GM12872 (cell line): ENCODE results near the gene TP63.

Experiments used
- TF ChIP-seq, protein P1 (sequence below): IDR thresholded peaks from 3 replicates; pipeline ENCODE4 v1.5.1; 2011; ENCODE audit warnings: low read depth, mild to moderate bottlenecking, low read length, moderate library complexity; ENCODE audit not compliant: insufficient read depth

TP63 gene

DNA sequence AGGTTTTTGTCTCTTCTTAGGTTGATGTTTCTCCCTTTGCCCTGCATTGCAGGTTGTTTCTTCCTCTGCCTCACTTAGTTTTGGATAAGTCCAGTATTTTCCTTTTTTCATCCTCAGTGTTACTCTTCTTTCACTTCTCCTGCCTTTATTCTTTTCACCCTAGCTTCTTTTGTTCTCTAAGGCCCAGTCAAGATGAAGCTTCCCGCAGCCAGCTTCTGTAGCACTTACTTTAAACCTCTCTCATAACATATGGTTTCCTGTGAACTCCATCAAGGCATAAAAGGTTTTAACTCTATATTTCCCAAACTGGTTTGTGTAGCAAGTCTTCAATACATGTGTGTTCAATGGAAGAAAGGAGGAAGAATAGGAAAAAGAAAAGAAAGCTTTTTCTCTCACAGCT lies 54.1 kb downstream of the TP63 start:
- TF ChIP-seq, protein P1, sequence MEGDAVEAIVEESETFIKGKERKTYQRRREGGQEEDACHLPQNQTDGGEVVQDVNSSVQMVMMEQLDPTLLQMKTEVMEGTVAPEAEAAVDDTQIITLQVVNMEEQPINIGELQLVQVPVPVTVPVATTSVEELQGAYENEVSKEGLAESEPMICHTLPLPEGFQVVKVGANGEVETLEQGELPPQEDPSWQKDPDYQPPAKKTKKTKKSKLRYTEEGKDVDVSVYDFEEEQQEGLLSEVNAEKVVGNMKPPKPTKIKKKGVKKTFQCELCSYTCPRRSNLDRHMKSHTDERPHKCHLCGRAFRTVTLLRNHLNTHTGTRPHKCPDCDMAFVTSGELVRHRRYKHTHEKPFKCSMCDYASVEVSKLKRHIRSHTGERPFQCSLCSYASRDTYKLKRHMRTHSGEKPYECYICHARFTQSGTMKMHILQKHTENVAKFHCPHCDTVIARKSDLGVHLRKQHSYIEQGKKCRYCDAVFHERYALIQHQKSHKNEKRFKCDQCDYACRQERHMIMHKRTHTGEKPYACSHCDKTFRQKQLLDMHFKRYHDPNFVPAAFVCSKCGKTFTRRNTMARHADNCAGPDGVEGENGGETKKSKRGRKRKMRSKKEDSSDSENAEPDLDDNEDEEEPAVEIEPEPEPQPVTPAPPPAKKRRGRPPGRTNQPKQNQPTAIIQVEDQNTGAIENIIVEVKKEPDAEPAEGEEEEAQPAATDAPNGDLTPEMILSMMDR = no peak

DNA sequence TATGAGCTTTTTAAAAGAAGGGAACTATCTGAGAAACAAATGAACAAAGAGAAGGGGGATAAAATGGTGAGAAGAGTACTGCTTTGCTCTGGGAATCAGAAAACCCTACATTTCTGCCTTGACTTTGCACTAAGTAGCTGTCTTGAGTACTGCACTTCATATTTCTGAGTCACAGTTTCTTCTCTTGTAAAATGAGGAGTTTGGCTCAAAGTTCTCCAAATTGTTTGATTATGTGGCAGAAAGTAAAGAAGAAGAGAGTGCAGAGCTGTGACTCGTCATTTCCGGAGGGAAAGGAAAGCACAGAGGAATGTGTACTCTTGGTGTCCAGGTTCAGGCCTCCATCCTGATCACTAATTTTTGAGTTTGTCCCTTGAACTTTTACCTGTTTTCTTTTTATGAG lies 54.7 kb downstream of the TP63 start:
- TF ChIP-seq, protein P1 = no peak

DNA sequence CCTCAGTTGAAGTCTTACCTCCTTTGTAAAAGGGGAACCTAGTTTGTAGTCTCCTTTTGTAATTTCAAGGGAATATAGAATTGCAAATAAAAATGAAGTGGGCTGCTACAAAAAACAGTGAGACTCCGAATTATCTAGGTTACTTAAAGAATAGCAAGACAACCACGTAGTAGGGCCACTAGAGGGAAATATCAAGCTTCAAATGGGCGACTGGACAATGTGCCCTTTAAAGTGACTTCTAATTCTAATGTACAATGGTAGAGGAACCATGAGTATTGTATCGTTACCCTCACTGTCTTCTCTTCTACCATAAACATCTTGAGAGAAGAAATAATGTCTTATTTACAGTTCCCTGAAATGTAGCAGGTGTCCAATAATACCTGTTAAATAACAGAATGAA lies 56.3 kb downstream of the TP63 start:
- TF ChIP-seq, protein P1 = no peak

DNA sequence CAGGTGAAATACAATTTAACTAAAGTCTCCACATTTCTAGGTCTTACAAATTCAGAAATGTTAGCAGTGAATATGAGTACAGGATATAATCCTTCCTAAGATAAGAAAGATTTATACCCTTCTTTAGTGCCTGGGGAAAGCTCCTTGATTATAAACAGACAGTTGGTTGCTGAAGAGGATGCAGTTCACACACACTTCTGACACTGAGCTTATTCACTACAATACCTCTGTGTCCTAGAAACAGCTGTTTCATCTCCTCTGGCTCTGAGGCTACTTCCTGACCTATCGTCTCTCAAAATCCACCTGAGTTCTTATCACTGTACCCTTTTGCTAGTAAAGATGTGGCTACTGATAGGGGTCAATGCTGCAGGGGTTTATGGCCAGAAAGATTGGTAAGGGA lies 57.1 kb downstream of the TP63 start:
- TF ChIP-seq, protein P1 = no peak

DNA sequence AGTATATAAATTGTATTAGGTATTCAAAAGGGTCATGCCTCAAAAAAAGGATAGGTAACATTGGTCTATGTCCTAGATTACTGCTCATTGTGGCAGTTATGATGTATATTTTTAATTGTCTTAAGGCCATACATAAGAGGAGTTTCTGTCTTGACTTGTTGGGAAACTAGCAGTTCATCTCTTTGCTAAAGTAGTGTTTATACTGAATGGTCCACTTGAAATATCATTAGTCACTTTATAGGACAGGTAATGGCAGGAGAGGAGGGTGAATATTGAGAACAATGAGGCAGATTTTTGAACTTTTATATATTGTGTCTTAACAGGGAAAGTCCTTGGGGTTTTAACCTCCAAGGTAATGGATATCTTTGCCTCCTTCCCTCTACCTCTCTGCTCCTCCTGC lies 58.4 kb downstream of the TP63 start:
- TF ChIP-seq, protein P1 = no peak

DNA sequence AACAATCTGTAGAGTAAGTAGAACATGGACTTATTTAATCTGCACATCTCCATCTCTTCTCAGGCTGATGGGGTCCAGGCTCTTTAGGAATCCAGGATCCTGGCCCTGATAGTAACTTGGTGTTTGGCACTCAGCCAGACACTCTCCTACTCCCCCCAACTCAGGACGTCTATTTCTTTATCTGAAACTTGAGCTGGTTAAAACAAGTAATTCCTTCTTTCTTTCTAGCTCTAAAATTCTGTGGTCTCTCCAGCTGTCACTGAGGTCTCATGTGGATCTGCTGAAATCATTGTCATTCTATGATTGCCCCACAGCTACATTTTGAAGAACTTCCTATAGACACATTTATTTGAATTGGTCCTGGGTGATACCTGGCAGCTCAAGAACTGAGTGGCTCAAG lies 59.0 kb downstream of the TP63 start:
- TF ChIP-seq, protein P1 = no peak

DNA sequence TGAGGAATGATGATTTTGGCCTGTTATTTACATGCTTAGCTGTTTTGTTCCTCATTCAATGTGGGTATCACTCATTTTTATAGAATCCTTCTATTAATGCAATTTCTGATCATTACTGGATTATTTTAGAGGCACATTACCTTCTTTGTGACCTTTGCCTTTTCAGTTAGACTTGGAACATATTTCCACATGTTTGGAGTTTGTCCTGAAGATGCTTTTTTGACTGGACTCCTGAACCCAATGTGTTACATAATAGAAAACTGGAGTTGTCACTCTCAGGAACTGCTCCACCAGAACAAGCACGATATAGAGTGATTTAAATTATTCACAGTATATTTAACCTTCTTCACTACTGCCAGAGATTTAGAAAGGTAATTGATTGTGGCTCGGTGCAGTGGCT lies 59.5 kb downstream of the TP63 start:
- TF ChIP-seq, protein P1 = no peak

DNA sequence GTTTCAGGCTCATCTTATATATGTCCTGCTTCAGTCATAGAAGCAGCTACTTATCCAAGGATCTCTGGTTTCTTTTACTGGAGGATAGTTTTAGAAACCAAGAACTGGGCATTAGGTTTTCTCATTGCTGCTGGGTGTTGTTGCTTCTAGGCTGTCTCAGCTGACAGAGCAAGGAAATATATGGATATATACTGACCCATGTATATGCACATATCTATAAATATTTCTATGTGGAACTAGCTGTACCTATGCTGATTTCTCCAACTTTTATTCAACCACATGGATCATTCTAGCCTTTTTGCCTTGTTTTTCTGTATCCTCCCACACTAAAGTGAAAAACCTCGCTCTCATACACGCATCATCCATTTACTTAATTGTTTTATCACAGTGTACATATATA lies 64.2 kb downstream of the TP63 start:
- TF ChIP-seq, protein P1 = no peak
